ENCODE measurements around the gene MRTFA.

The MRTFA gene

DNA sequence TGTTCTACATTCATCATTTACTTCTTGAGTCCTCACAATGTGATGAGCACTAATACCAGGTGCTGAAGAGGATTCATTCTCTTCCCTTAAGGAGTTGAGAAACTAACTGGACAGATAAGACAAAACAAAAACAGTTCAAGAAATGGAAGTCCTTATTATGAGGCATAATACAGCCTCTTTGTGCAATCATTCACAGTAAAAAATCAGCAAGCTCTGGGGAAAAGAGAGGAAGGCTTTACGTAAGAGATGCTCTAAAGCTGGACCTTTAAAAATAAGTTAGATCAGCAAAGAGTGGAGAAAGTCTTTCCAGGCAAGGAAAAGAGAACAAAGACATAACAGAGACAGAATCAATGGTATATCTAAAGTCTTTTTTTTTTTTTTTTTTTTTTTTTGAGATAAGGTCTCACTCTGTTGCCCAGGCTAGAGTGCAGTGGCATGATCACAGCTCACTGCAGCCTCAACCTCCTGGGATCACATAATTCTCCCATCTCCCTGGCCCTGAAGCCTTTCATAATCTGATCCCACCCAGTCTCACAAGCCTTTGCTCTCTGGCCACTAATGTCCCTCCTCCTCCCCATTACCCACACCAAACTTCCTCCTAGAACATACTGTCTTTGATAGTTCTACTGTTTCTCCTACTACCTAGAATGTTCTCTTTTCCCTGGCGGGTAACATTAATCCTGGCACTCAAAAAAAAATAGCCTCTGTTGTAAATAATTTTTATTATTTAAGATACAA lies 40.9 kb downstream of the MRTFA start:
- TF ChIP-seq EZH2phosphoT487 (conservative IDR thresholded peaks at IDR 0.05; ENCODE audit: low read length) (no peak), CTCF (IDR thresholded peaks at IDR 0.05; ENCODE audit: insufficient read depth, low read length, poor library complexity, severe bottlenecking) (no peak)
- H3K27ac ChIP-seq (ENCODE audit: low read depth, low read length), result peak overlapping the region; percentile 53
- H3K4me2 ChIP-seq (ENCODE audit: low read depth, low read length, poor library complexity, severe bottlenecking), result peak overlapping the region; percentile 78

DNA sequence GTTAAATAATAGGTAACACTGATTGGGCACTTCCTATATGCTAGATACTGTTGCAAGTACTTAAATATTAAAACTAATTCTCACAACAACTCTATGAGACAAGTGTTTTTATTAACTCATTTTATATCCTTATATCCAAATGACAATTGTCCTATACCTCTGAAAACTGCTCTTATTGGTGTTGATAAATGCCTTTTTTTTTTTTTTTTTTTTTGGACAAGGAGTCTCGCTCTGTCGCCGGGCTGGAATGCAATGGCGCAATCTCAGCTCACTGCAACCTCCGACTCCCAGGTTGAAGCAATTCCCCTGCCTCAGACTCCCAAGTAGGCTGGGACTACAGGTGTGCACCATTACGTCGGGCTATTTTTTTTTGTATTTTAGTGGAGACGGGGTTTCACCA lies 41.6 kb downstream of the MRTFA start:
- Histone ChIP-seq H3K4me3 (ENCODE audit: insufficient read depth, low read length, poor library complexity, severe bottlenecking) (peak overlapping the region; percentile 37), H2AFZ (ENCODE audit: low read depth, low read length, severe bottlenecking) (no peak overlapping the region), H3K79me2 (ENCODE audit: insufficient read depth, low read length) (peaks cover 94% of the 10 kb centered on the region), H3F3A (ENCODE audit: insufficient read depth) (peaks cover 50% of the 10 kb centered on the region), H3K9ac (ENCODE audit: low read length) (peak overlapping the region; percentile 50), H3K9me3 (ENCODE audit: insufficient read depth, low read length) (no peaks in the 10 kb centered on the region), H4K20me1 (ENCODE audit: low read depth, low read length) (no peaks in the 10 kb centered on the region), H3K4me2 (ENCODE audit: low read depth, low read length, poor library complexity, severe bottlenecking) (peak overlapping the region; percentile 78), H3K27me3 (ENCODE audit: low read length) (no peaks in the 10 kb centered on the region), H3K9me2 (replicated peaks; ENCODE audit: insufficient read depth, low read length) (no peaks in the 10 kb centered on the region), H3K27ac (ENCODE audit: low read depth, low read length) (peak overlapping the region; percentile 91), H3K36me3 (ENCODE audit: low read length) (0 out of 2 replicates have a peak, but pooled peaks cover 2% of the 10 kb centered on the region)
- TF ChIP-seq CTCF (IDR thresholded peaks at IDR 0.05; ENCODE audit: insufficient read depth, low read length, poor library complexity, severe bottlenecking) (no peak), EZH2phosphoT487 (conservative IDR thresholded peaks at IDR 0.05; ENCODE audit: low read length) (no peak)

More for the DNA sequence above, 40.9 kb downstream of the MRTFA start:
- no peak overlapping the region for H3K4me3 ChIP-seq (ENCODE audit: insufficient read depth, low read length, poor library complexity, severe bottlenecking)
- H3K9ac ChIP-seq (ENCODE audit: low read length), result peak overlapping the region; percentile 0; the same call in 1 of the 2 replicates
- no peaks in the 10 kb centered on the region for H3K27me3 ChIP-seq (ENCODE audit: low read length)
- no peak overlapping the region for H2AFZ ChIP-seq (ENCODE audit: low read depth, low read length, severe bottlenecking)
- no peaks in the 10 kb centered on the region for H3K9me2 ChIP-seq (replicated peaks; ENCODE audit: insufficient read depth, low read length)
- H3F3A ChIP-seq (ENCODE audit: insufficient read depth), result peaks cover 50% of the 10 kb centered on the region
- peaks cover 95% of the 10 kb centered on the region for H3K79me2 ChIP-seq (ENCODE audit: insufficient read depth, low read length)
- no peaks in the 10 kb centered on the region for H3K9me3 ChIP-seq (ENCODE audit: insufficient read depth, low read length)
- no peaks in the 10 kb centered on the region for H3K36me3 ChIP-seq (ENCODE audit: low read length)
- H4K20me1 ChIP-seq (ENCODE audit: low read depth, low read length), result no peaks in the 10 kb centered on the region

DNA sequence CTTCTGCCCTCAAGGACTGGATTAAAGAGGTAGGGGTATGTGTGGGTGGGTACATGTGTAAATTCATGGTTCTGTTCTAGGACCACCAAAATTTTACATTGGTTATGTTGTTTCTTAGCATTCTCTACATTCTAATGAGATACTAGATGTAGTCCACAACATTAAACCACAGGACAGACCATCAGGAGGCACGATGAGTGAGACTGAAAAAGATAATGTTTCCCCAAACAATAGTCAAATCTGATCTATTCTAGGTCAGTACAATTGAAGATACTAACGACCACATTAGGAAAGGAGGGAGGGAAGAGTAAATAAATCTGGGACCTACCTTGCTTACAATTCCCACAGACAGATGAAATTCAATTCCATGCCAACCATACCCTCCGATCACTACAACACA lies 42.2 kb downstream of the MRTFA start:
- H3K36me3 ChIP-seq (ENCODE audit: low read length), result 0 out of 2 replicates have a peak, but pooled peaks cover 2% of the 10 kb centered on the region
- TF ChIP-seq CTCF (IDR thresholded peaks at IDR 0.05; ENCODE audit: insufficient read depth, low read length, poor library complexity, severe bottlenecking) (no peak), EZH2phosphoT487 (conservative IDR thresholded peaks at IDR 0.05; ENCODE audit: low read length) (no peak)
- no peaks in the 10 kb centered on the region for H4K20me1 ChIP-seq (ENCODE audit: low read depth, low read length)
- peak overlapping the region; percentile 37 for H3K4me3 ChIP-seq (ENCODE audit: insufficient read depth, low read length, poor library complexity, severe bottlenecking)
- H3F3A ChIP-seq (ENCODE audit: insufficient read depth), result peaks cover 50% of the 10 kb centered on the region
- H3K9ac ChIP-seq (ENCODE audit: low read length), result peak overlapping the region; percentile 50
- H3K27me3 ChIP-seq (ENCODE audit: low read length), result no peaks in the 10 kb centered on the region
- H3K4me2 ChIP-seq (ENCODE audit: low read depth, low read length, poor library complexity, severe bottlenecking), result peak overlapping the region; percentile 78
- H3K79me2 ChIP-seq (ENCODE audit: insufficient read depth, low read length), result peaks cover 92% of the 10 kb centered on the region
- peak overlapping the region; percentile 91 for H3K27ac ChIP-seq (ENCODE audit: low read depth, low read length)
- no peaks in the 10 kb centered on the region for H3K9me2 ChIP-seq (replicated peaks; ENCODE audit: insufficient read depth, low read length)
- H3K9me3 ChIP-seq (ENCODE audit: insufficient read depth, low read length), result no peaks in the 10 kb centered on the region
- H2AFZ ChIP-seq (ENCODE audit: low read depth, low read length, severe bottlenecking), result no peak overlapping the region

All from SU-DHL-6 (cell line).